ENCODE data around the gene METTL25B. TPM values are rescaled to one million over a fixed set of nuclear protein-coding genes. Genes with fewer than 3 reads are reported as not detected.

The METTL25B gene
- total RNA-seq, 4 donors from 2014 or later: 9.7 to 44.9 (median 17.6) TPM

DNA sequence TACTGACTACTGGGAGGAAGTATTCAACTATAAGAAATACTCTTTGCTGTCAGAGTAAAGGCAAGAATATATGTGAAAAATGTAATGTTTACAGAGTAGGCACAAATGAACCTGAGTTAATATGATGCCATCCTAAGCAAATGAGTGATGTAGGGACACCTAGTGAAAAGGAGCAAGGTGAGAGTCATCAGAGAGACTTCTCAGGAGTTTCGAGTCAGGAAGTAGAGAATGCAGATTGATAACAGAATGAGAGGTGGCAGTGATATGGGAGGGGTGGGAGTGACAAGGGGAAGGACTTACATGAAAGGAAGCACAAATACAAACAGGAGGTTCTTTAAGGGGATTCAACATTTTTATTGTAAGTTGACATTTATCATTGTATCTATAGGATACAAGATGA is 49.3 kb downstream of the METTL25B start:
- no peak overlapping the region for H3K27ac ChIP-seq
- TF ChIP-seq POLR2A (IDR thresholded peaks at IDR 0.05): no peak
- TF ChIP-seq, protein P1, sequence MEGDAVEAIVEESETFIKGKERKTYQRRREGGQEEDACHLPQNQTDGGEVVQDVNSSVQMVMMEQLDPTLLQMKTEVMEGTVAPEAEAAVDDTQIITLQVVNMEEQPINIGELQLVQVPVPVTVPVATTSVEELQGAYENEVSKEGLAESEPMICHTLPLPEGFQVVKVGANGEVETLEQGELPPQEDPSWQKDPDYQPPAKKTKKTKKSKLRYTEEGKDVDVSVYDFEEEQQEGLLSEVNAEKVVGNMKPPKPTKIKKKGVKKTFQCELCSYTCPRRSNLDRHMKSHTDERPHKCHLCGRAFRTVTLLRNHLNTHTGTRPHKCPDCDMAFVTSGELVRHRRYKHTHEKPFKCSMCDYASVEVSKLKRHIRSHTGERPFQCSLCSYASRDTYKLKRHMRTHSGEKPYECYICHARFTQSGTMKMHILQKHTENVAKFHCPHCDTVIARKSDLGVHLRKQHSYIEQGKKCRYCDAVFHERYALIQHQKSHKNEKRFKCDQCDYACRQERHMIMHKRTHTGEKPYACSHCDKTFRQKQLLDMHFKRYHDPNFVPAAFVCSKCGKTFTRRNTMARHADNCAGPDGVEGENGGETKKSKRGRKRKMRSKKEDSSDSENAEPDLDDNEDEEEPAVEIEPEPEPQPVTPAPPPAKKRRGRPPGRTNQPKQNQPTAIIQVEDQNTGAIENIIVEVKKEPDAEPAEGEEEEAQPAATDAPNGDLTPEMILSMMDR (IDR thresholded peaks at IDR 0.05): no peak
- no peaks in the 10 kb centered on the region for H3K9me3 ChIP-seq
- H3K4me1 ChIP-seq: peaks cover 0 to 48% (median 21%) of the 10 kb centered on the region in 3 donors
- no peak for DNase-seq
- WGBS, 2 donors: 46 to 63% methylated on average over 1 of the region's 1 CpG
- no peaks in the 10 kb centered on the region for H3K27me3 ChIP-seq
- H3K36me3 ChIP-seq: peaks cover 0 to 27% (median 2%) of the 10 kb centered on the region in 3 donors
- intact Hi-C loops (cut with DNase I): no loop called here
- no peak overlapping the region for H3K4me3 ChIP-seq

DNA sequence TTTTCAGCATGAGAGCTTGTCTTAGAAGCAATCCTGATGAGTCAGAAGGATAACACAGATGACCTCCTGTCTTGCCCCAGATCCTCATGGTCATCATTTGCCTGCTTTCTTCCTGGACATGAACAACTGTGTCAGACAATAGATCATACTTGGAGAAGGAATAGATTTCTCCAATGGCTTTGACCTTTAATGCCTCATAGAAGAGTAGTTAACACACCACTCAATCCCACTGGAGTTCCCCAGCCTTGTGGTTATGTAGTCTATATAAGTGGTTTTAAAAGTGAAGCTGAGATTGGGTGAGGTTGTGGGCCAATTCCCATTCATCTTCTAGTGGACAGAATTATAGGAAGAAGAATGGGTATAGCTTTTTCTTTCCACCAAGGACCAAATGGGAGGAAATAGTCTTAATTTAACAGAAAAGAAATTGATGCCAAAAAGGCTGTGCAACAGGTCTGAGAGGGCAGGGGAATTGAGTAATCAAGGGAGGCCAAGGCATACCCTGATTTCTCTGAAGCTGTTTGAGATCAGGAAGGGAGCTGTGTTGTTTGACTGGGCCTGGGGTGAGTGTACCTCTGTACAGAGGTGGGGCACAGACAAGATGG is 53.4 kb downstream of the METTL25B start:
- Histone ChIP-seq H3K27ac (no peak overlapping the region), H3K9me3 (no peaks in the 10 kb centered on the region), H3K27me3 (no peaks in the 10 kb centered on the region), H3K4me3 (no peak overlapping the region), H3K36me3 (peaks cover 0 to 67% (median 20%) of the 10 kb centered on the region in 3 donors), H3K4me1 (peaks cover 0 to 22% (median 14%) of the 10 kb centered on the region in 3 donors)
- no peak for DNase-seq
- intact Hi-C loops (cut with DNase I): no loop called here
- TF ChIP-seq POLR2A (IDR thresholded peaks at IDR 0.05): no peak
- TF ChIP-seq, protein P1 (IDR thresholded peaks at IDR 0.05): no peak

DNA sequence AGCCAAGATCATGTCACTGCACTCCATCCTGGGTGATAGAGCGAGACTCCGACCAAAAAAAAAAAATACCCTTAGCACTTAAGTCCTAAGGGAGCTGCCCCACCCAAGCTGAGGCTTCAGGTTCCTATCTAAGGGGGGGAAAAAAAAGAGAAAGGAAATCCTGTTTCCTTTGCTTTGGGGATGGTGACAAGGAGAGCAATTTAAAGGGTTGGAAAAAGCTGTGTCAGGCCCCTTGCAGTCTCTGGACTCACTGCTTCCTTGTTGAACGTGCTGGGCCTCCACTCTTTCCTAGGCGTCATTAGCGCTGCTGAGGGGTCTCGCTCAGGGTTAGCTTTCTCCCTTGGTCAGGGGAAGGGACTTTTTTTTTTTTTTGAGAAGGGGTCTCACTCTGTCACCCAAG is 57.2 kb downstream of the METTL25B start:
- intact Hi-C loops (cut with DNase I): no loop called here
- Histone ChIP-seq H3K27me3 (no peaks in the 10 kb centered on the region), H3K36me3 (peaks cover 0 to 99% (median 24%) of the 10 kb centered on the region in 3 donors), H3K27ac (no peak overlapping the region), H3K4me1 (peaks cover 0 to 13% (median 8%) of the 10 kb centered on the region in 3 donors), H3K9me3 (no peaks in the 10 kb centered on the region), H3K4me3 (no peak overlapping the region)
- TF ChIP-seq, protein P1 (IDR thresholded peaks at IDR 0.05): no peak
- TF ChIP-seq POLR2A (IDR thresholded peaks at IDR 0.05): no peak
- DNase-seq: no peak
- 87 to 88% methylated on average over 6 of the region's 6 CpGs for WGBS, 2 donors

Other genes starting within 250 kb of the METTL25B start
- gene MEF2D, start 227.7 kb upstream of the METTL25B start, total RNA-seq: 10 to 100 TPM in 3 of 4 donors, 1 to 10 TPM in 1; 9.1 to 30.1 (median 12.1) TPM
- 10 to 100 TPM in 1 of 4 donors, 1 to 10 TPM in 3; 7.1 to 12.8 (median 8.6) TPM for gene IQGAP3, start 155.9 kb upstream of the METTL25B start, total RNA-seq
- not detected for gene TTC24, start 148.7 kb upstream of the METTL25B start, total RNA-seq
- 10 to 100 TPM; 36.5 to 64.4 (median 52.8) TPM for gene NAXE, start 136.7 kb upstream of the METTL25B start, total RNA-seq
- gene GPATCH4, start 127.0 kb upstream of the METTL25B start, total RNA-seq: 10 to 100 TPM; 14.0 to 41.8 (median 25.0) TPM
- under 1 TPM in 1 of 4 donors, not detected in 3; 0.18 TPM for gene HAPLN2, start 109.1 kb upstream of the METTL25B start, total RNA-seq
- not detected for gene BCAN, start 86.4 kb upstream of the METTL25B start, total RNA-seq
- 1 to 10 TPM; 3.5 to 8.0 (median 5.4) TPM for gene NES, start 51.1 kb upstream of the METTL25B start, total RNA-seq
- gene CRABP2, start 22.9 kb upstream of the METTL25B start, total RNA-seq: 100 to 1,000 TPM; 149 to 916 (median 441) TPM
- 10 to 100 TPM; 22.3 to 32.8 (median 28.4) TPM for gene ISG20L2, start 297 bp downstream of the METTL25B start, total RNA-seq
- 10 to 100 TPM; 39.5 to 45.8 (median 42.3) TPM for gene MRPL24, start 12.6 kb downstream of the METTL25B start, total RNA-seq
- gene HDGF, start 23.2 kb downstream of the METTL25B start, total RNA-seq: 100 to 1,000 TPM; 180 to 278 (median 236) TPM
- gene PRCC, start 39.1 kb downstream of the METTL25B start, total RNA-seq: 10 to 100 TPM; 35.6 to 42.6 (median 38.3) TPM
- 1 to 10 TPM in 2 of 4 donors, under 1 TPM in 1, not detected in 1; 0.32 to 2.0 (median 1.7) TPM for gene SH2D2A, start 88.4 kb downstream of the METTL25B start, total RNA-seq
- not detected for gene INSRR, start 130.6 kb downstream of the METTL25B start, total RNA-seq
- gene NTRK1, start 132.4 kb downstream of the METTL25B start, total RNA-seq: under 1 TPM in 2 of 4 donors, not detected in 2; 0.09 to 0.57 TPM
- gene PEAR1, start 165.2 kb downstream of the METTL25B start, total RNA-seq: 1 to 10 TPM; 1.1 to 4.6 (median 2.7) TPM
- gene LRRC71, start 192.2 kb downstream of the METTL25B start, total RNA-seq: not detected